H9 (cell line): ENCODE measurements around the gene ST6GALNAC5. TPM values are rescaled to one million over a fixed set of nuclear protein-coding genes. Genes with fewer than 3 reads are reported as not detected.

Experiments used
- DNase-seq: peaks from one replicate; pipeline ENCODE4 v3.0.0-alpha.2; 2017
- H2AFZ ChIP-seq: one replicate; pipeline ENCODE4 v1.6.1; 2013; ENCODE audit warnings: mild to moderate bottlenecking, low read length, control low read depth, moderate library complexity
- H2AK5ac ChIP-seq: 2 replicates; pipeline ENCODE4 v1.6.1; 2013; ENCODE audit warnings: low read length, control low read depth, mixed read lengths; ENCODE audit not compliant: insufficient read length
- H2BK120ac ChIP-seq: one replicate; pipeline ENCODE4 v1.6.1; 2013; ENCODE audit warnings: low read depth, mild to moderate bottlenecking, low read length, control low read depth, inconsistent platforms; ENCODE audit not compliant: poor library complexity, severe bottlenecking
- H2BK12ac ChIP-seq: 2 replicates; pipeline ENCODE4 v1.6.1; 2013; ENCODE audit warnings: low read length, control low read depth, mixed read lengths, low read depth; ENCODE audit not compliant: insufficient read length
- H2BK15ac ChIP-seq: 2 replicates; pipeline ENCODE4 v1.6.1; 2013; ENCODE audit warnings: low read depth, low read length, control low read depth
- H2BK20ac ChIP-seq: one replicate; pipeline ENCODE4 v1.6.1; 2013; ENCODE audit warnings: low read depth, mild to moderate bottlenecking, low read length, control low read depth, inconsistent platforms; ENCODE audit not compliant: poor library complexity, severe bottlenecking
- H2BK5ac ChIP-seq: 2 replicates; pipeline ENCODE4 v1.6.1; 2013; ENCODE audit warnings: low read length, control low read depth, mixed read lengths; ENCODE audit not compliant: insufficient read length
- H3K14ac ChIP-seq: 2 replicates; pipeline ENCODE4 v1.6.1; 2013; ENCODE audit warnings: low read length, control low read depth; ENCODE audit not compliant: insufficient read depth
- H3K18ac ChIP-seq: 2 replicates; pipeline ENCODE4 v1.6.1; 2013; ENCODE audit warnings: low read depth, mild to moderate bottlenecking, mixed read lengths, low read length, control low read depth; ENCODE audit not compliant: insufficient read length
- H3K23ac ChIP-seq: 2 replicates; pipeline ENCODE4 v1.6.1; 2013; ENCODE audit warnings: low read length, control low read depth, mixed read lengths, low read depth; ENCODE audit not compliant: insufficient read length
- H3K23me2 ChIP-seq: 2 replicates; pipeline ENCODE4 v1.6.1; 2013; ENCODE audit warnings: low read depth, mild to moderate bottlenecking, mixed read lengths, low read length, control low read depth; ENCODE audit not compliant: insufficient read length, poor library complexity, severe bottlenecking
- H3K27ac ChIP-seq: 2 replicates; pipeline ENCODE4 v1.5.1; 2013; ENCODE audit warnings: low read length, control low read depth, mixed read lengths, low read depth; ENCODE audit not compliant: insufficient read length
- H3K27me3 ChIP-seq: 2 replicates; pipeline ENCODE4 v1.6.1; 2013; ENCODE audit warnings: low read length, control low read depth, inconsistent platforms; ENCODE audit not compliant: insufficient read depth
- H3K4ac ChIP-seq: 2 replicates; pipeline ENCODE4 v1.6.1; 2013; ENCODE audit warnings: low read depth, mild to moderate bottlenecking, control low read depth, inconsistent platforms, low read length, moderate library complexity
- H3K4me1 ChIP-seq: 2 replicates; pipeline ENCODE4 v1.6.1; 2013; ENCODE audit warnings: low read length, control low read depth, inconsistent platforms; ENCODE audit not compliant: insufficient read depth
- H3K4me2 ChIP-seq: 2 replicates; pipeline ENCODE4 v1.6.1; 2013; ENCODE audit warnings: low read length, control low read depth, mixed read lengths; ENCODE audit not compliant: insufficient read length, insufficient read depth
- H3K56ac ChIP-seq: 2 replicates; pipeline ENCODE4 v1.6.1; 2013; ENCODE audit warnings: low read depth, mild to moderate bottlenecking, mixed read lengths, low read length, control low read depth; ENCODE audit not compliant: insufficient read length
- H3K79me1 ChIP-seq: 2 replicates; pipeline ENCODE4 v1.6.1; 2013; ENCODE audit warnings: low read depth, mild to moderate bottlenecking, moderate library complexity, low read length, control low read depth, inconsistent platforms; ENCODE audit not compliant: insufficient read depth, poor library complexity, severe bottlenecking
- H3K79me2 ChIP-seq: 2 replicates; pipeline ENCODE4 v1.6.1; 2013; ENCODE audit warnings: low read length, control low read depth, inconsistent platforms; ENCODE audit not compliant: insufficient read depth
- H3K9ac ChIP-seq: 2 replicates; pipeline ENCODE4 v1.6.1; 2013; ENCODE audit warnings: low read length, control low read depth, mixed read lengths; ENCODE audit not compliant: insufficient read length; ENCODE audit errors: extremely low read depth
- H3K9me3 ChIP-seq: one replicate; pipeline ENCODE4 v1.6.1; 2013; ENCODE audit warnings: low read depth, low read length, inconsistent platforms; ENCODE audit not compliant: control insufficient read depth
- H3T11ph ChIP-seq: one replicate; pipeline ENCODE4 v1.6.1; 2013; ENCODE audit warnings: mild to moderate bottlenecking, low read length, control low read depth, inconsistent platforms
- H4K20me1 ChIP-seq: one replicate; pipeline ENCODE4 v1.6.1; 2013; ENCODE audit not compliant: control insufficient read depth, insufficient read length, insufficient read depth
- H4K5ac ChIP-seq: 2 replicates; pipeline ENCODE4 v1.6.1; 2013; ENCODE audit warnings: low read depth, mild to moderate bottlenecking, mixed read lengths, low read length, control low read depth; ENCODE audit not compliant: insufficient read length
- H4K8ac ChIP-seq: replicated peaks from 2 replicates; pipeline ENCODE4 v1.6.1; 2013; ENCODE audit warnings: low read length, control low read depth, mixed read lengths, low read depth; ENCODE audit not compliant: insufficient read length
- H4K91ac ChIP-seq: 2 replicates; pipeline ENCODE4 v1.6.1; 2013; ENCODE audit warnings: low read depth, mild to moderate bottlenecking, moderate library complexity, mixed read lengths, low read length, control low read depth; ENCODE audit not compliant: insufficient read length
- H3K27ac Mint-ChIP-seq, 3 experiments: 2 replicates in 2 of 3; 3 replicates in 1 of 3; pipeline ENCODE4 v1.8.0; 2020 to 2021; ENCODE audit warnings: mixed read lengths in 3 of 3, mild to moderate bottlenecking in 1 of 3, moderate library complexity in 1 of 3
- H3K27me3 Mint-ChIP-seq: 2 replicates; pipeline ENCODE4 v1.8.0; 2021; ENCODE audit warnings: low read depth, mild to moderate bottlenecking, moderate library complexity, mixed read lengths
- H3K36me3 Mint-ChIP-seq, 3 experiments: 2 replicates in 2 of 3; 3 replicates in 1 of 3; pipeline ENCODE4 v1.8.0; 2020 to 2021; ENCODE audit warnings: low read depth in 3 of 3, mixed read lengths in 3 of 3; ENCODE audit not compliant: insufficient read depth in 1 of 3
- H3K4me1 Mint-ChIP-seq, 2 experiments: 2 replicates each; pipeline ENCODE4 v1.8.0; 2020; ENCODE audit warnings: mixed read lengths in 2 of 2
- H3K4me3 Mint-ChIP-seq, 2 experiments: 2 replicates in 1 of 2; 3 replicates in 1 of 2; pipeline ENCODE4 v1.8.0; 2020 to 2021; ENCODE audit warnings: mild to moderate bottlenecking in 2 of 2, mixed read lengths in 2 of 2, moderate library complexity in 1 of 2
- H3K9me3 Mint-ChIP-seq, 2 experiments: 2 replicates in 1 of 2; 3 replicates in 1 of 2; pipeline ENCODE4 v1.8.0; 2020; ENCODE audit warnings: mild to moderate bottlenecking in 2 of 2, mixed read lengths in 2 of 2, moderate library complexity in 1 of 2
- CTCF ChIP-seq: fragments of 200-600 bp; sonication (generic); conservative IDR thresholded peaks from 3 replicates; pipeline ENCODE4 v1.8.0; 2021; ENCODE audit warnings: antibody characterized with exemption, mild to moderate bottlenecking
- WGBS: extraction: QIAGEN DNeasy Blood & Tissue Kit; methylation state at CpG from one replicate; pipeline ENCODE4 v1.1.7; 2013; ENCODE audit warnings: missing lambda C conversion rate, low lambda C conversion rate, mixed read lengths; ENCODE audit not compliant: insufficient read length; ENCODE audit errors: extremely low coverage; 5-methylcytosine and 5-hydroxymethylcytosine counted together
- total RNA-seq: library from RNA; stranded (reverse); gene quantifications from 2 replicates; pipeline ENCODE4 v1.2.1, GENCODE V29; 2021

The ST6GALNAC5 gene
- total RNA-seq, 1 experiment from 2014 or later: 3.3 TPM

DNA sequence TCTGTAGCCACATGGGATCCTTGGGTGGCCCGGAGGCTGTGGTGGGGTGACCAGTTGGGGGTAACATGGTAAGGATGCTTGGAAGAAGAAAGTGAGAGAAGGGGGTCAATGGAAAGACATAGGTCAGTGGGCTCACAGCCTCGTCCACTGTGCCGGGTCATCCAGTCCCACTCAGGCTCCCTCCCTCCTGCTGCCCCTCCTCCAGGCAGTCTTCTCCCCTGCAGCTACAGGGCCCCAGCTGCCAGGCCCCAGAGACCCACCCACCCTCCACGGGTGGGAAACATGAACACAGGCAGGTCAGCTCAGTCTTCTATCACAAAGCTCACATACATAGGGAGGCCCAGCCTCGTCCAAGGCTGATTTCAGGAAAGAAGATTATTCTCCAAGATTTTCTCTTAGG, 158.3 kb downstream of the ST6GALNAC5 start:
- no peak overlapping the region for H2AK5ac ChIP-seq
- Mint-ChIP-seq H3K9me3 (no peaks in the 10 kb centered on the region), H3K4me1 (peaks cover 38 to 42% of the 10 kb centered on the region in 2 experiments), H3K27ac (no peak overlapping the region; a peak in 1 of 7 replicates), H3K4me3 (no peak overlapping the region), H3K27me3 (peaks cover 4% of the 10 kb centered on the region; the same call in 1 of the 2 replicates), H3K36me3 (no peaks in the 10 kb centered on the region; a peak in 1 of 7 replicates)
- H2BK120ac ChIP-seq: no peak overlapping the region
- no peaks in the 10 kb centered on the region for H3K9me3 ChIP-seq
- H2BK20ac ChIP-seq: no peak overlapping the region
- H3K14ac ChIP-seq: peak overlapping the region; percentile 13; the same call in 1 of the 2 replicates
- H3K4me2 ChIP-seq: no peak overlapping the region
- H4K20me1 ChIP-seq: no peaks in the 10 kb centered on the region
- no CpG with 5 or more reads among the region's 5 CpGs for WGBS
- H3K18ac ChIP-seq: no peak overlapping the region
- no peaks in the 10 kb centered on the region for H3K23me2 ChIP-seq
- no peak for DNase-seq
- no peak overlapping the region for H3K56ac ChIP-seq
- H3K27ac ChIP-seq: no peak overlapping the region
- peaks cover 5% of the 10 kb centered on the region; the same call in 1 of the 2 replicates for H3K4me1 ChIP-seq
- H4K8ac ChIP-seq: no peak overlapping the region
- H3K79me1 ChIP-seq: no peaks in the 10 kb centered on the region
- no peak overlapping the region for H3T11ph ChIP-seq
- H3K79me2 ChIP-seq: no peaks in the 10 kb centered on the region
- no peaks in the 10 kb centered on the region for H3K27me3 ChIP-seq
- H2BK15ac ChIP-seq: no peak overlapping the region
- no peak overlapping the region for H3K4ac ChIP-seq
- H3K9ac ChIP-seq: no peak overlapping the region
- H2BK12ac ChIP-seq: no peak overlapping the region
- H3K23ac ChIP-seq: no peak overlapping the region
- no peak for TF ChIP-seq CTCF
- no peak overlapping the region for H4K5ac ChIP-seq
- no peak overlapping the region for H2BK5ac ChIP-seq
- no peak overlapping the region for H4K91ac ChIP-seq
- H2AFZ ChIP-seq: no peak overlapping the region
